OCI-LY3 (cell line): ENCODE results near the gene CRCP.

Experiments
- EZH2phosphoT487 ChIP-seq: fragments of 200-600 bp; shearing (Covaris generic); IDR thresholded peaks from 2 replicates; pipeline ENCODE4 v1.6.1; 2018; ENCODE audit warnings: antibody characterized with exemption, mixed run types, low read depth
- TF ChIP-seq, protein P1 (sequence below): fragments of 200-600, 300-600 bp; sonication (generic); IDR thresholded peaks from 2 replicates; pipeline ENCODE4 v1.5.1; 2014; ENCODE audit warnings: antibody characterized with exemption, low read length, low read depth

DNA sequence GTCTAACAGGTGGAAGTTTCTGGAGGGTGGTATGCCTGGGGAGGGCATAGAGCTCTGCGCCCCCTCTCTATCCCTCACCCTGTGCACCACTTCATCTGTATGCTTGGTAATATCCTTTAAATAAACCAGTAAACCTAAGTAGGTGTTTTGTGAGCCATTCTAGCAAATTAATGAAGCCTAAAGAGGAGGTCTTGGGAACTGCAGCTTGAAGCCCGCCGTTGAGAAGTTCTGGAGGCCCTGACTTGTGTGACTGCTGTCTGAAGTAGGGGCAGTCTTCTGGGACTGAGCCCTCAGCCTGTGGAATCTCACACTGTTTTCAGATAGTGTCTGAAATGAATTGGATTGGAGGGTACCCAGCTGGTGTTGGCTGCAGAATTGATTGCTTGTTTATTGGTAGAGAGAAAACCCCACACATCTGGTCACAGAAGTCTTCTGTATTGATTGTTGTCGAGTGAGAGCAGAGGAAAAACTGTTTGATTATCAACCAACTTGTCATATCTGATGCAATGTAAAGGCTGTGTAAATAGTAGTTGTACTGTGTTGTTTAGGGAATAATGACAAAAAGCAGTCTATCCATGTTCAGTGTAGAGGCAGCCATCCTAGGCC is 4.7 kb downstream of the CRCP start:
- no peak for TF ChIP-seq EZH2phosphoT487
- TF ChIP-seq, protein P1, sequence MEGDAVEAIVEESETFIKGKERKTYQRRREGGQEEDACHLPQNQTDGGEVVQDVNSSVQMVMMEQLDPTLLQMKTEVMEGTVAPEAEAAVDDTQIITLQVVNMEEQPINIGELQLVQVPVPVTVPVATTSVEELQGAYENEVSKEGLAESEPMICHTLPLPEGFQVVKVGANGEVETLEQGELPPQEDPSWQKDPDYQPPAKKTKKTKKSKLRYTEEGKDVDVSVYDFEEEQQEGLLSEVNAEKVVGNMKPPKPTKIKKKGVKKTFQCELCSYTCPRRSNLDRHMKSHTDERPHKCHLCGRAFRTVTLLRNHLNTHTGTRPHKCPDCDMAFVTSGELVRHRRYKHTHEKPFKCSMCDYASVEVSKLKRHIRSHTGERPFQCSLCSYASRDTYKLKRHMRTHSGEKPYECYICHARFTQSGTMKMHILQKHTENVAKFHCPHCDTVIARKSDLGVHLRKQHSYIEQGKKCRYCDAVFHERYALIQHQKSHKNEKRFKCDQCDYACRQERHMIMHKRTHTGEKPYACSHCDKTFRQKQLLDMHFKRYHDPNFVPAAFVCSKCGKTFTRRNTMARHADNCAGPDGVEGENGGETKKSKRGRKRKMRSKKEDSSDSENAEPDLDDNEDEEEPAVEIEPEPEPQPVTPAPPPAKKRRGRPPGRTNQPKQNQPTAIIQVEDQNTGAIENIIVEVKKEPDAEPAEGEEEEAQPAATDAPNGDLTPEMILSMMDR: no peak
